Activated CD8-positive, alpha-beta T cell treated with anti-CD3 and anti-CD28 coated beads for 36 hours (primary cell): ENCODE measurements around the gene HNF1B. TPM values are rescaled to one million over a fixed set of nuclear protein-coding genes. Genes with fewer than 3 reads are reported as not detected.

ENCODE experiments used
- ATAC-seq: fragments of 200-7000 bp; cut with Tn5 transposase; one replicate; pipeline ENCODE4 v1.10.0; 2021; ENCODE audit warnings: mild to moderate bottlenecking, moderate library complexity
- CTCF ChIA-PET: fragments of 350-600 bp; sonication (Branson Sonifier 250); formaldehyde crosslinking; loops from one replicate; lab custom pipeline; 2021; ENCODE audit warnings: antibody characterized with exemption; lab: Charles Lee
- POLR2A ChIA-PET: fragments of 350-600 bp; sonication (Branson Sonifier 250); formaldehyde crosslinking; loops from one replicate; lab custom pipeline; 2021; ENCODE audit warnings: antibody characterized with exemption; lab: Charles Lee
- DNase-seq: peaks from one replicate; pipeline ENCODE4 v3.0.0-alpha.2; 2020
- H3K27ac Mint-ChIP-seq: one replicate; pipeline ENCODE4 v1.8.0; 2021; ENCODE audit warnings: mild to moderate bottlenecking, mixed read lengths
- H3K27me3 Mint-ChIP-seq: one replicate; pipeline ENCODE4 v1.8.0; 2021; ENCODE audit warnings: mixed read lengths
- H3K36me3 Mint-ChIP-seq: one replicate; pipeline ENCODE4 v1.8.0; 2021; ENCODE audit warnings: low read depth, mixed read lengths
- H3K4me1 Mint-ChIP-seq: one replicate; pipeline ENCODE4 v1.8.0; 2021; ENCODE audit warnings: low read depth, mixed read lengths
- H3K4me3 Mint-ChIP-seq: one replicate; pipeline ENCODE4 v1.8.0; 2021; ENCODE audit warnings: mild to moderate bottlenecking, moderate library complexity, mixed read lengths
- H3K9me3 Mint-ChIP-seq: one replicate; pipeline ENCODE4 v1.8.0; 2021; ENCODE audit warnings: mixed read lengths
- CTCF ChIP-seq: fragments of 200-600 bp; IDR thresholded peaks from one replicate; pipeline ENCODE4 v1.8.0; 2022; ENCODE audit warnings: antibody characterized with exemption, mild to moderate bottlenecking
- intact Hi-C: fragments of 100-400 bp; cut with micrococcal nuclease; formaldehyde crosslinking; loops from one replicate; pipeline ENCODE4 v1.10.0; 2022
- total RNA-seq, 2 experiments: library from RNA; stranded (reverse); gene quantifications; one replicate each; pipeline ENCODE4 v1.2.3, GENCODE V29; 2021

Gene HNF1B
- total RNA-seq, 2 experiments from 2014 or later, result 0.59 to 0.60 TPM

- Mint-ChIP-seq H3K9me3 (no peaks in the 10 kb centered on the region), H3K27ac (no peak overlapping the region), H3K4me3 (no peak overlapping the region), H3K4me1 (peaks cover 42% of the 10 kb centered on the region), H3K36me3 (no peaks in the 10 kb centered on the region), H3K27me3 (peaks cover 5% of the 10 kb centered on the region)
- POLR2A ChIA-PET, result interaction anchor here (0.6 to 1.2 kb wide), 2 partner anchors 14 to 486 kb away, joined by 3 read pairs; no protein-coding TSS in a partner anchor
- peak; percentile 85 for ATAC-seq
- DNase-seq, result peak; percentile 53
- CTCF ChIA-PET, result interaction anchor here (0.9 to 1.3 kb wide), 2 partner anchors 93 to 94 kb away, joined by 3 to 5 read pairs; no protein-coding TSS in a partner anchor
- TF ChIP-seq CTCF, result no peak
- intact Hi-C loops, result no loop called here
These were observed 46.5 kb downstream of the HNF1B start for GRCh38 chr17:37698132-37698910.

GRCh38 chr17:37697381-37697780 lies 47.5 kb downstream of the HNF1B start:
- CTCF ChIA-PET, result interaction anchor here (0.9 to 1.3 kb wide), 2 partner anchors 93 to 94 kb away, joined by 3 to 5 read pairs; no protein-coding TSS in a partner anchor
- DNase-seq, result no peak
- Mint-ChIP-seq H3K27ac (no peak overlapping the region), H3K4me1 (peaks cover 40% of the 10 kb centered on the region), H3K27me3 (peaks cover 3% of the 10 kb centered on the region), H3K9me3 (no peaks in the 10 kb centered on the region), H3K36me3 (no peaks in the 10 kb centered on the region), H3K4me3 (no peak overlapping the region)
- intact Hi-C loops, result no loop called here
- POLR2A ChIA-PET, result interaction anchor here (1.2 kb wide), 1 partner anchor 13 kb away, joined by 3 read pairs; no protein-coding TSS in a partner anchor
- no peak for ATAC-seq
- no peak for TF ChIP-seq CTCF

GRCh38 chr17:37696366-37696765 lies 48.5 kb downstream of the HNF1B start:
- no peaks in the 10 kb centered on the region for H3K9me3 Mint-ChIP-seq
- no peak overlapping the region for H3K27ac Mint-ChIP-seq
- no peaks in the 10 kb centered on the region for H3K36me3 Mint-ChIP-seq
- peaks cover 32% of the 10 kb centered on the region for H3K4me1 Mint-ChIP-seq
- no peak overlapping the region for H3K4me3 Mint-ChIP-seq
- no peak for ATAC-seq
- no peaks in the 10 kb centered on the region for H3K27me3 Mint-ChIP-seq
- intact Hi-C loops, result no loop called here
- TF ChIP-seq CTCF, result no peak
- no peak for DNase-seq
- ChIA-PET POLR2A (no interaction called here), CTCF (interaction anchor here (2.2 kb wide), 1 partner anchor 95 kb away, joined by 6 read pairs; no protein-coding TSS in a partner anchor)

- Mint-ChIP-seq H3K36me3 (no peaks in the 10 kb centered on the region), H3K4me1 (peaks cover 31% of the 10 kb centered on the region), H3K9me3 (no peaks in the 10 kb centered on the region), H3K27ac (no peak overlapping the region), H3K4me3 (no peak overlapping the region), H3K27me3 (no peaks in the 10 kb centered on the region)
- ChIA-PET POLR2A (interaction anchor here (0.6 kb wide), 1 partner anchor 478 kb away, joined by 3 read pairs; no protein-coding TSS in a partner anchor), CTCF (interaction anchor here (2.2 kb wide), 1 partner anchor 96 kb away, joined by 6 read pairs; no protein-coding TSS in a partner anchor)
- DNase-seq (no peak), ATAC-seq (no peak)
- intact Hi-C loops, result no loop called here
- TF ChIP-seq CTCF, result no peak
These were observed 49.1 kb downstream of the HNF1B start for GRCh38 chr17:37695726-37696125.

GRCh38 chr17:37694734-37695133 lies 50.1 kb downstream of the HNF1B start:
- Mint-ChIP-seq H3K4me3 (no peak overlapping the region), H3K4me1 (peaks cover 31% of the 10 kb centered on the region), H3K36me3 (no peaks in the 10 kb centered on the region), H3K27me3 (no peaks in the 10 kb centered on the region), H3K9me3 (no peaks in the 10 kb centered on the region), H3K27ac (no peak overlapping the region)
- ChIA-PET POLR2A (no interaction called here), CTCF (interaction anchor here (1.1 to 2.2 kb wide), 2 partner anchors 97 to 122 kb away, joined by 3 to 6 read pairs; no protein-coding TSS in a partner anchor)
- no peak for DNase-seq
- TF ChIP-seq CTCF, result no peak
- intact Hi-C loops, result no loop called here
- ATAC-seq, result no peak
